ENCODE results near the gene CAPN8.

GRCh38 chr1:223543560-223543959 lies 121.9 kb downstream of the CAPN8 start:
- TF ChIP-seq RAD21 (IDR thresholded peaks at IDR 0.05; ENCODE audit: low read depth) (no peak), EGR1 (IDR thresholded peaks at IDR 0.05) (no peak), FOXM1 (IDR thresholded peaks at IDR 0.05; ENCODE audit: borderline replicate concordance, low read depth) (no peak), TAF1 (IDR thresholded peaks at IDR 0.05; ENCODE audit: low read depth) (no peak), EP300 (IDR thresholded peaks at IDR 0.05; ENCODE audit: borderline replicate concordance) (no peak), NFIC (IDR thresholded peaks at IDR 0.05) (no peak)

All from Ishikawa (cell line).